ENCODE results near the gene SENP1.

GRCh38 chr12:48077111-48077510 lies 28.8 kb downstream of the SENP1 start:
- TF ChIP-seq EZH2 (IDR thresholded peaks at IDR 0.05): no peak
- no peak for TF ChIP-seq POLR2AphosphoS5 (IDR thresholded peaks at IDR 0.05; ENCODE audit: borderline replicate concordance, low read depth, low read length)

All from SK-N-MC (cell line).